WTC11 (cell line): ENCODE measurements around the gene RNF208. TPM values are rescaled to one million over a fixed set of nuclear protein-coding genes. Genes with fewer than 3 reads are reported as not detected.

ENCODE experiments used
- AFF4 ChIP-seq: sonication (generic); formaldehyde crosslinking; IDR thresholded peaks from 2 replicates; pipeline ENCODE4 v1.8.1; 2023; ENCODE audit warnings: mild to moderate bottlenecking, missing genetic modification reagents, borderline replicate concordance
- AR ChIP-seq: fragments of 250-450 bp; sonication (Bioruptor Pico); IDR thresholded peaks from 2 replicates; pipeline ENCODE4 v1.9.0; 2021; ENCODE audit warnings: mild to moderate bottlenecking
- ATF1 ChIP-seq: sonication (generic); formaldehyde crosslinking; IDR thresholded peaks from 2 replicates; pipeline ENCODE4 v1.8.1; 2023; ENCODE audit warnings: mild to moderate bottlenecking, moderate library complexity, missing genetic modification reagents
- CBFB ChIP-seq: sonication (generic); formaldehyde crosslinking; IDR thresholded peaks from 2 replicates; pipeline ENCODE4 v1.8.1; 2022; ENCODE audit warnings: mild to moderate bottlenecking, low read depth, missing genetic modification reagents
- E2F1 ChIP-seq: sonication (generic); formaldehyde crosslinking; IDR thresholded peaks from 2 replicates; pipeline ENCODE4 v1.8.0; 2022; ENCODE audit warnings: mild to moderate bottlenecking, missing genetic modification reagents
- ELF4 ChIP-seq: sonication (generic); formaldehyde crosslinking; IDR thresholded peaks from 2 replicates; pipeline ENCODE4 v1.8.1; 2022; ENCODE audit warnings: low read depth, mild to moderate bottlenecking, moderate library complexity, missing genetic modification reagents
- ERG ChIP-seq: fragments of 250-450 bp; sonication (Bioruptor Pico); IDR thresholded peaks from 2 replicates; pipeline ENCODE4 v1.8.0; 2021; ENCODE audit warnings: mild to moderate bottlenecking
- FOXP4 ChIP-seq: sonication (generic); formaldehyde crosslinking; IDR thresholded peaks from 2 replicates; pipeline ENCODE4 v1.8.0; 2022; ENCODE audit warnings: mild to moderate bottlenecking, missing genetic modification reagents
- HMGXB4 ChIP-seq: sonication (generic); formaldehyde crosslinking; IDR thresholded peaks from 2 replicates; pipeline ENCODE4 v1.8.1; 2023; ENCODE audit warnings: mild to moderate bottlenecking, moderate library complexity, missing genetic modification reagents
- JAZF1 ChIP-seq: fragments of 250-450 bp; sonication (Bioruptor Pico); IDR thresholded peaks from 2 replicates; pipeline ENCODE4 v1.9.0; 2021; ENCODE audit warnings: moderate library complexity, mild to moderate bottlenecking, inconsistent platforms
- JUN ChIP-seq: sonication (generic); formaldehyde crosslinking; IDR thresholded peaks from 2 replicates; pipeline ENCODE4 v1.8.0; 2023; ENCODE audit warnings: mild to moderate bottlenecking, missing genetic modification reagents
- MAX ChIP-seq: sonication (generic); formaldehyde crosslinking; IDR thresholded peaks from 2 replicates; pipeline ENCODE4 v1.8.0; 2022; ENCODE audit warnings: mild to moderate bottlenecking, missing genetic modification reagents
- USF1 ChIP-seq: sonication (generic); formaldehyde crosslinking; IDR thresholded peaks from 2 replicates; pipeline ENCODE4 v1.8.0; 2022; ENCODE audit warnings: mild to moderate bottlenecking, missing genetic modification reagents
- ZNF121 ChIP-seq: sonication (generic); formaldehyde crosslinking; IDR thresholded peaks from 2 replicates; pipeline ENCODE4 v1.8.0; 2023; ENCODE audit warnings: missing genetic modification reagents
- ZNF232 ChIP-seq: sonication (generic); formaldehyde crosslinking; IDR thresholded peaks from 2 replicates; pipeline ENCODE4 v1.8.0; 2022; ENCODE audit warnings: mild to moderate bottlenecking, missing genetic modification reagents
- ZNF263 ChIP-seq: sonication (generic); formaldehyde crosslinking; IDR thresholded peaks from 2 replicates; pipeline ENCODE4 v1.8.1; 2022; ENCODE audit warnings: low read depth, mild to moderate bottlenecking, moderate library complexity, missing genetic modification reagents
- ZNF317 ChIP-seq: sonication (generic); formaldehyde crosslinking; IDR thresholded peaks from 2 replicates; pipeline ENCODE4 v1.8.1; 2023; ENCODE audit warnings: low read depth, mild to moderate bottlenecking, moderate library complexity, missing genetic modification reagents, borderline replicate concordance
- ZNF532 ChIP-seq: fragments of 250-450 bp; sonication (Bioruptor Pico); IDR thresholded peaks from 2 replicates; pipeline ENCODE4 v1.9.0; 2021; ENCODE audit warnings: mild to moderate bottlenecking, borderline replicate concordance
- total RNA-seq: library from RNA; stranded (reverse); gene quantifications from 3 replicates; pipeline ENCODE4 v1.2.3, GENCODE V29; 2021

The RNF208 gene
- total RNA-seq, 1 experiment from 2014 or later, result 14.8 TPM

- TF ChIP-seq ZNF532 (CRISPR knock-in tag) (no peak), E2F1 (no peak), HMGXB4 (CRISPR knock-in tag) (peak; percentile 76; the same call in 1 of the 2 replicates), ZNF232 (CRISPR knock-in tag) (no peak), CBFB (CRISPR knock-in tag) (no peak), ZNF263 (CRISPR knock-in tag) (no peak), ATF1 (no peak), ERG (CRISPR knock-in tag) (no peak), AFF4 (CRISPR knock-in tag) (no peak), AR (CRISPR knock-in tag) (no peak), FOXP4 (CRISPR knock-in tag) (0 out of 2 replicates have a peak, but pooled peaks have one; percentile 29), ELF4 (CRISPR knock-in tag) (no peak), USF1 (CRISPR knock-in tag) (peak; percentile 56; the same call in 1 of the 2 replicates), JUN (CRISPR knock-in tag) (no peak), ZNF317 (CRISPR knock-in tag) (no peak), MAX (CRISPR knock-in tag) (peak; percentile 81), JAZF1 (CRISPR knock-in tag) (no peak), ZNF121 (CRISPR knock-in tag) (no peak)
Measured at GRCh38 chr9:137200311-137201204, 21.5 kb downstream of the RNF208 start, which contains the start of gene TPRN (continued).
